OCI-LY1 (cell line): ENCODE results near the gene MRPL58.
"Not testable (repeated sequence)": the region's sequence is repeated elsewhere in the genome, so short reads cannot be mapped to it uniquely, and the experiment has no call there.

Experiments
- H2AFZ ChIP-seq: fragments of 200-600 bp; sonication (generic), shearing (Covaris generic); 2 replicates; pipeline ENCODE4 v1.6.0; 2014; ENCODE audit warnings: antibody characterized with exemption, mild to moderate bottlenecking, low read length
- H3F3A ChIP-seq: fragments of 200-600 bp; sonication (generic), shearing (Covaris generic); 2 replicates; pipeline ENCODE4 v1.6.0; 2014; ENCODE audit warnings: mild to moderate bottlenecking, antibody characterized with exemption, low read length, moderate library complexity; ENCODE audit not compliant: insufficient read depth
- H3K27ac ChIP-seq: fragments of 200-600 bp; sonication (generic); 2 replicates; pipeline ENCODE4 v1.5.1; 2014; ENCODE audit warnings: low read length, mixed run types, mild to moderate bottlenecking, low read depth; ENCODE audit not compliant: poor library complexity, severe bottlenecking
- H3K27me3 ChIP-seq: fragments of 200-600 bp; sonication (generic); 2 replicates; pipeline ENCODE4 v1.6.0; 2014; ENCODE audit warnings: antibody characterized with exemption, mild to moderate bottlenecking, low read length, moderate library complexity; ENCODE audit not compliant: insufficient read depth
- H3K36me3 ChIP-seq: fragments of 200-600 bp; sonication (generic); 2 replicates; pipeline ENCODE4 v1.6.1; 2014; ENCODE audit warnings: mild to moderate bottlenecking, antibody characterized with exemption, low read length, moderate library complexity, mixed read lengths; ENCODE audit not compliant: insufficient read depth
- H3K4me1 ChIP-seq: fragments of 200-600 bp; sonication (generic); 2 replicates; pipeline ENCODE4 v1.5.1; 2014; ENCODE audit warnings: mild to moderate bottlenecking, low read length, moderate library complexity; ENCODE audit not compliant: insufficient read depth, severe bottlenecking
- H3K4me2 ChIP-seq: fragments of 200-600 bp; sonication (generic), shearing (Covaris generic); 2 replicates; pipeline ENCODE4 v1.6.1; 2014; ENCODE audit warnings: low read length
- H3K4me3 ChIP-seq: fragments of 200-600 bp; sonication (generic); 2 replicates; pipeline ENCODE4 v1.5.1; 2014; ENCODE audit warnings: low read length, low read depth, mild to moderate bottlenecking, mixed read lengths; ENCODE audit not compliant: poor library complexity, severe bottlenecking
- H3K79me2 ChIP-seq: fragments of 200-600 bp; shearing (Covaris generic); 2 replicates; pipeline ENCODE4 v1.6.1; 2016; ENCODE audit warnings: mixed run types, low read length, mixed read lengths; ENCODE audit not compliant: insufficient read depth
- H3K9ac ChIP-seq: fragments of 200-600 bp; sonication (generic), shearing (Covaris generic); 2 replicates; pipeline ENCODE4 v1.6.1; 2014; ENCODE audit warnings: mild to moderate bottlenecking, low read length, mixed read lengths
- H3K9me2 ChIP-seq: fragments of 200-600 bp; sonication (generic), shearing (Covaris generic); 2 replicates; pipeline ENCODE4 v1.6.1; 2014; ENCODE audit warnings: low read depth, mild to moderate bottlenecking, low read length, mixed read lengths
- H3K9me3 ChIP-seq: fragments of 200-600 bp; shearing (Covaris generic); 2 replicates; pipeline ENCODE4 v1.6.1; 2014; ENCODE audit warnings: low read length, mixed read lengths
- H4K20me1 ChIP-seq: fragments of 200-600 bp; sonication (generic), shearing (Covaris generic); 2 replicates; pipeline ENCODE4 v1.6.0; 2016; ENCODE audit warnings: mild to moderate bottlenecking, low read length; ENCODE audit not compliant: insufficient read depth
- EZH2 ChIP-seq: fragments of 200-600 bp; sonication (generic), shearing (Covaris generic); IDR thresholded peaks from 2 replicates; pipeline ENCODE4 v1.8.0; 2017; ENCODE audit warnings: borderline replicate concordance, mixed run types, mild to moderate bottlenecking, antibody characterized with exemption, low read length, moderate library complexity, mixed read lengths
- TF ChIP-seq, protein P1 (sequence below): fragments of 200-600 bp; sonication (generic), shearing (Covaris generic); IDR thresholded peaks from 2 replicates; pipeline ENCODE4 v1.5.1; 2017; ENCODE audit warnings: mild to moderate bottlenecking, antibody characterized with exemption, low read length, moderate library complexity, mixed read lengths

Gene MRPL58

DNA sequence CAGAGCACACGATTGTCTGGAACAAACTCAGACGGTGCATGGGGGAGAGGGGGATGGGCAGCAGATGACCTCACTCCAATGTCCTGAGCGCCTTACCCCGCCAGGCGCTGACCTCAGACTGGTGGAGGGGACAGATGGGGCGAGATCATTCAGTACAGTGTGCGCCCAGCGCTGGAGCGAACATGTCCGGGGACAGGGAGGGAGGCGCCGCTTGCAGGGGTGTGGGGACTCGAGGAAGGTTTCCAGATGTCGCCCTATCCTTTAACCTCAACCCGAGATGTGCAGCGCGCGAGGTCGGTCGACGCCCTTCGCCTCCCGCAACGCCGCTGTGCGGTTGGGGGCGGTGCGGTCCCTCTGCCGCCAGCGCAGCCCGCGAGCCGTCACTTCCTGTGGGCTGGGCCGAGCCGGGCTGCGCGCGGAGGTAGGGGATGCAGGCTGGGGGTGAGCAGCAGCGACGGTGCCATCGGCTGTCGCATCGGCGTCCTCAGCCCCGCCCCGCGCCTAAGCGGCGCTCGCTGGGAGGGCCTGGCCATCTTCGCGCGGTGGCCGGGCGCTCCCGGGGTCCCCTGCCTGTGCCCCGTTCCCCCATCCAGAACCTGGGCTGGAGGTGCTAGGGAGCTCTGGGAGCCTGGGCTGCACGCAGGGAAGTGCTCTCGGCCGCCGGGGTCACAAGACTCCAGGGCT is 30.3 kb upstream of the MRPL58 start:
- Histone ChIP-seq H3K4me2 (peak overlapping the region; percentile 80), H3K4me3 (peak overlapping the region; percentile 75), H3F3A (peaks cover 5% of the 10 kb centered on the region; the same call in 1 of the 2 replicates), H3K27me3 (peaks cover 8% of the 10 kb centered on the region; the same call in 1 of the 2 replicates), H3K9me2 (no peaks in the 10 kb centered on the region), H3K36me3 (no peaks in the 10 kb centered on the region), H4K20me1 (no peaks in the 10 kb centered on the region), H3K27ac (no peak overlapping the region), H3K4me1 (peaks cover 16% of the 10 kb centered on the region), H3K9ac (peak overlapping the region; percentile 78), H3K79me2 (no peaks in the 10 kb centered on the region), H2AFZ (0 out of 2 replicates have a peak overlapping the region, but pooled peaks have one; percentile 67), H3K9me3 (no peaks in the 10 kb centered on the region)
- TF ChIP-seq, protein P1, sequence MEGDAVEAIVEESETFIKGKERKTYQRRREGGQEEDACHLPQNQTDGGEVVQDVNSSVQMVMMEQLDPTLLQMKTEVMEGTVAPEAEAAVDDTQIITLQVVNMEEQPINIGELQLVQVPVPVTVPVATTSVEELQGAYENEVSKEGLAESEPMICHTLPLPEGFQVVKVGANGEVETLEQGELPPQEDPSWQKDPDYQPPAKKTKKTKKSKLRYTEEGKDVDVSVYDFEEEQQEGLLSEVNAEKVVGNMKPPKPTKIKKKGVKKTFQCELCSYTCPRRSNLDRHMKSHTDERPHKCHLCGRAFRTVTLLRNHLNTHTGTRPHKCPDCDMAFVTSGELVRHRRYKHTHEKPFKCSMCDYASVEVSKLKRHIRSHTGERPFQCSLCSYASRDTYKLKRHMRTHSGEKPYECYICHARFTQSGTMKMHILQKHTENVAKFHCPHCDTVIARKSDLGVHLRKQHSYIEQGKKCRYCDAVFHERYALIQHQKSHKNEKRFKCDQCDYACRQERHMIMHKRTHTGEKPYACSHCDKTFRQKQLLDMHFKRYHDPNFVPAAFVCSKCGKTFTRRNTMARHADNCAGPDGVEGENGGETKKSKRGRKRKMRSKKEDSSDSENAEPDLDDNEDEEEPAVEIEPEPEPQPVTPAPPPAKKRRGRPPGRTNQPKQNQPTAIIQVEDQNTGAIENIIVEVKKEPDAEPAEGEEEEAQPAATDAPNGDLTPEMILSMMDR = no peak
- TF ChIP-seq EZH2 = no peak

DNA sequence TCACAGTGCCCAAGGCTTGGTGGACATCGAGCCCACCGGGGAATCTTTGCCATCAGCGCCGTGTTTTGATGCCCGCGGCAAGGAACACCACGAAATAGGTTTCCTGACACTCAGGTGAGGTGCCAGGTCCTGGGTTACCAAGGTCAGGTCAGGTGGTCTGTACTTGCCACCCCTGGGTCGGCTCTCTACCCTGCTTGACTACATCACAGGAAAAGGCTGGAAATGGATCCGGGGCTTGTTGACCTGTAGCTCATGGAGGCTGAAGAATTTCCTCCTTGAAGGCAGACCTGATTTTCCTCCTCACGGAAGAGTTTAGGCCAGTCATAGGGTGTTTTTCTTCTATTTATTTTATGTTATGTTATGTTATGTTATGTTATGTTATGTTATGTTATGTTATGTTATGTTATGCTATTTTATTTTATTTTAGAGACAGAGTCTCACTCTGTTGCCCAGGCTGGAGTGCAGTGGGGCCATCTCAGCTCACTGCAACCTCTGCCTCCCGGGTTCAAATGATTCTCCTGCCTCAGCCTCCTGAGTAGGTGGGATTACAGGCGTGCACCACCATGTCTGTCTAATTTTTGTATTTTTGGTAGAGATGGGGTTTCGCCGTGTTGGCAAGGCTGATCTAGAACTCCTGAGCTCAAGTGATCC is 29.7 kb upstream of the MRPL58 start:
- peak overlapping the region; percentile 80 for H3K4me2 ChIP-seq
- peak overlapping the region; percentile 75 for H3K4me3 ChIP-seq
- not testable (repeated sequence) for H3K9me3 ChIP-seq, H3F3A ChIP-seq, H3K9me2 ChIP-seq, H3K79me2 ChIP-seq, H3K27ac ChIP-seq, H3K27me3 ChIP-seq, H3K36me3 ChIP-seq, H4K20me1 ChIP-seq
- peaks cover 18% of the 10 kb centered on the region for H3K4me1 ChIP-seq
- H2AFZ ChIP-seq = 0 out of 2 replicates have a peak overlapping the region, but pooled peaks have one; percentile 67
- H3K9ac ChIP-seq = peak overlapping the region; percentile 78

DNA sequence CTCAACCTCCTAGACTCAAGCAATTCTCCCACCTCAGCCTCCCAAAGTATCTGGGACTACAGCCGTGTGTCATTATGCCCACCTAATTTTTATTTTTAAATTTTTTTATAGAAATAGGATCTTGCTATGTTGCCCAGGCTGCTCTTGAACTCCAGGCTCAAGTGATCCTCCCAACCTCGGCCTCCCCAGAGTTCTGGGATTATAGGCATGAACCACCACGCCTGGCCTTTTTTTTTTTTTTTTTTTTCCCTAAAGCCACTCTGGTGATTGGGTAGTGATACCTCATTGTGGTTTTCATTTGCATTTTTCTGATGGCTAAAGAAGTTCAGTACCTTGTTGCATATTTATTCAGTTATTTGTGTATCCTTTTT is 26.3 kb upstream of the MRPL58 start:
- H3F3A ChIP-seq = peaks cover 5% of the 10 kb centered on the region; the same call in 1 of the 2 replicates
- no peaks in the 10 kb centered on the region for H4K20me1 ChIP-seq
- H3K9ac ChIP-seq = no peak overlapping the region
- H2AFZ ChIP-seq = no peak overlapping the region
- no peak overlapping the region for H3K27ac ChIP-seq
- H3K9me2 ChIP-seq = no peaks in the 10 kb centered on the region
- no peaks in the 10 kb centered on the region for H3K9me3 ChIP-seq
- no peak overlapping the region for H3K4me3 ChIP-seq
- peaks cover 18% of the 10 kb centered on the region for H3K4me1 ChIP-seq
- TF ChIP-seq, protein P1 = no peak
- TF ChIP-seq EZH2 = no peak
- no peaks in the 10 kb centered on the region for H3K36me3 ChIP-seq
- no peak overlapping the region for H3K4me2 ChIP-seq
- H3K79me2 ChIP-seq = no peaks in the 10 kb centered on the region
- 0 out of 2 replicates have a peak, but pooled peaks cover 7% of the 10 kb centered on the region for H3K27me3 ChIP-seq
